HG02759 (cell line): ENCODE results near the gene PLEKHA6.

Experiments used
- ATAC-seq: cut with Tn5 transposase; IDR thresholded peaks from one replicate; pipeline ENCODE4 v1.9.1; 2021; ENCODE audit warnings: mild to moderate bottlenecking, moderate library complexity; ENCODE audit not compliant: unreplicated experiment

Gene PLEKHA6

GRCh38 chr1:204263254-204263910 is 96.3 kb downstream of the PLEKHA6 start:
- no peak for ATAC-seq

GRCh38 chr1:204262506-204263253 is 97.0 kb downstream of the PLEKHA6 start:
- no peak for ATAC-seq

- no peak for ATAC-seq
Measured at GRCh38 chr1:204261746-204262505, 97.8 kb downstream of the PLEKHA6 start.

- ATAC-seq, result no peak
Measured at GRCh38 chr1:204261266-204261665, 98.5 kb downstream of the PLEKHA6 start.

- no peak for ATAC-seq
Measured at GRCh38 chr1:204260601-204261197, 99.0 kb downstream of the PLEKHA6 start.

GRCh38 chr1:204259782-204260181 is 99.9 kb downstream of the PLEKHA6 start:
- no peak for ATAC-seq

- no peak for ATAC-seq
Measured at GRCh38 chr1:204259196-204259595, 100.5 kb downstream of the PLEKHA6 start.

- no peak for ATAC-seq
Measured at GRCh38 chr1:204258213-204259115, 101.3 kb downstream of the PLEKHA6 start.

- ATAC-seq, result no peak
Measured at GRCh38 chr1:204257446-204257845, 102.3 kb downstream of the PLEKHA6 start.

- ATAC-seq, result no peak
Measured at GRCh38 chr1:204256531-204256930, 103.2 kb downstream of the PLEKHA6 start.

GRCh38 chr1:204255966-204256365 is 103.8 kb downstream of the PLEKHA6 start:
- no peak for ATAC-seq

- no peak for ATAC-seq
Measured at GRCh38 chr1:204255225-204255624, 104.5 kb downstream of the PLEKHA6 start.

- ATAC-seq, result no peak
Measured at GRCh38 chr1:204254031-204254661, 105.6 kb downstream of the PLEKHA6 start.

GRCh38 chr1:204251926-204252689 is 107.6 kb downstream of the PLEKHA6 start:
- no peak for ATAC-seq

GRCh38 chr1:204251286-204251685 is 108.4 kb downstream of the PLEKHA6 start:
- no peak for ATAC-seq

GRCh38 chr1:204250428-204251030 is 109.2 kb downstream of the PLEKHA6 start:
- ATAC-seq, result no peak

GRCh38 chr1:204249736-204250427 is 109.8 kb downstream of the PLEKHA6 start:
- ATAC-seq, result no peak

GRCh38 chr1:204248954-204249353 is 110.8 kb downstream of the PLEKHA6 start:
- ATAC-seq, result no peak
